GM19328 (cell line): ENCODE data around the gene CCDC6.
A peak's percentile ranks its signal among the peaks of the same experiment; 100 is the strongest.
"Not testable (repeated sequence)": the region's sequence is repeated elsewhere in the genome, so short reads cannot be mapped to it uniquely, and the experiment has no call there.

Experiments
- ATAC-seq: cut with Tn5 transposase; IDR thresholded peaks from one replicate; pipeline ENCODE4 v1.9.1; 2021; ENCODE audit warnings: mild to moderate bottlenecking, moderate library complexity; ENCODE audit not compliant: unreplicated experiment

Gene CCDC6

DNA sequence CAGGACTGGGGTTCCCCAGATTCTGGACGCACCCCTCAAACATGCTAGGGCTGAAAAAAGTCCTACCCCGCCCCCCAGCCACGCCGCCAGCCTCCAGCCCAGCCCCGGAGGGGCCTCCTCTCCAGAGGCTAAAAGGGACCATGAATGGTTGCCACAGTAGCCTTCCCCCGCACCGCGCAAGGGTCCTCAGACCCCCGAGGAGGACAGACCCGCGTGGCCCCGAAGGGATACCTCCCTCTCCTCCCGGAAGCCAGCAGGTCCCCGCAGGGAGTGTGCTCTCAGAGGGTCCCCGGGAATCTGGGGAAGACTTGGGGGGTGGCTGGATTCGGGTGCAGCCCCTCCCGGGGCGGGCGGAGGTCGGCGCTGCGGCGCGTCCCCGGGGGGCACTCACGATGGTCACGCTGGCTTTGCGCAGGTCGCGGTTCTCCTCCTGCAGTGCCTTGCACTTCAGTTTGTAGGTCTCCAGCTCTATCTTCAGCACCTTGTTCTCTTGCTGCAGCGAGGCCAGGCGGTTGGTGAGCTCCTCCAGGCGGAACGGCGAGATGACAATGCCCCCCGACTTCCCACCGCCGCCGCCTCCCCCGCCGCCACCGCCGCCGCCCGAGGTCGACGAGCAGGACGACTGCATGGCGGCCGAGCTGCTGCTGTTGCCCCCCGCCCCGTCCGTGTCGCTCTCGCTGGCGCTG lies 482 bp downstream of the CCDC6 start:
- no peak for ATAC-seq

DNA sequence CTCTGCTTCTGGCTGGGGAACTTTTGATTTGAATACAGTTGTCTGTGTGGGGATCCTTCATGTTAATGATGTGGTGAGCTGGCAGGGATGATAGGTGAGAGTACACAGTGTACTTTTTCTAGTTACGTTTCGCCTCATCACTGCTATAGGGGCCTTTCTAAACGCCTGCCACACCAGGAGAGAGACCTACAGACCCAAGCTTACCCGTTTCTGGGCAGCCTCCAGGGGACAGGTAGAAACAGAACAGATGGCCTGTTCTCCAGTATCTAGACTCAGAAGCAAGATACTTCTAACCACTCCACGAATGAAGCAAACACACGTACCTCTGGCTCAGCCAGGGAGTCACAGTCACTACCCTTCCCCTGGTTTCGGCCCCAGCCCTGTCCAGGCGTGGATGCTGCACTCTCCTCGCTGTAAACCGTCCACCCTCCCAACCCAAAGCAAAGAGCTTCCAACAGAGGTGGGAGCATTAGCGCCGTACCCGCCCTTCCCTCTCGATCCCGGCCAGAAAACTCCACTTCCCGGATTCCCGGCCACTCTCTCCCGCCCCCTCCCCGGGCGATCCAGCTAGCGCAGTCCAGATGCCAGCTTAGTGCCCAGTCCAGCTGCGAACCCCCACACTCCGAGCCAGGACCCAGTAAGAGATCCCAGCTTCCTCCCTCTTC lies 1.2 kb downstream of the CCDC6 start:
- ATAC-seq = peak; percentile 49

DNA sequence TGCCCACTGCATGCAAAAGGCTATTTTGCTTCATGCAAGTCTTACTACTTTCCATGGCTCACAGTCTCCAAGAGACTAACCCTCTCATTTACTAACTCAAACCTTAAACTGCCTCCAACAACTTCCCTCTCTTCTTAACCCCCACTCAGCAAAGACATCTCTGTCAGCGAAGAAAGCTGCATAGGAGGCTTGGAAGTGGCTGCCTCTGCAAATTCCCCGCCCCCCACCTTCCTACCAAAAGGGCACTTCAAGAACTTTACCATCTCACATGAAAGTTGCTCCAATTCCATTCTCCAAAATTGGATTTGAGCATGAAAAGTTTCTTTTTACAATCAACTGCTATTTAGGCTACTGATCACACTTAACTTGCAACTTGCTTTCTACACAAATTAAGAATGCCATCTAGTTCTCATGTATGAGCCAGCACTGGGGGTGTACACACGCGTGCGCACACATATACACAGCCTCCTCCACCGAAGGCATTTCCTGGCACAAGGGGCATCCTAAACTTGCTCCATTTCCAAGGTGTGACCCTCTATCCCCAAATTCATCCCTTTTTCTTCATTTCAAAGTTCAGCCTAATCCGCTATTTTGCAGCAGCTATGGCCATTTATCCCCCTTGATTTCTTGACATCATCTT lies 1.8 kb downstream of the CCDC6 start:
- no peak for ATAC-seq

DNA sequence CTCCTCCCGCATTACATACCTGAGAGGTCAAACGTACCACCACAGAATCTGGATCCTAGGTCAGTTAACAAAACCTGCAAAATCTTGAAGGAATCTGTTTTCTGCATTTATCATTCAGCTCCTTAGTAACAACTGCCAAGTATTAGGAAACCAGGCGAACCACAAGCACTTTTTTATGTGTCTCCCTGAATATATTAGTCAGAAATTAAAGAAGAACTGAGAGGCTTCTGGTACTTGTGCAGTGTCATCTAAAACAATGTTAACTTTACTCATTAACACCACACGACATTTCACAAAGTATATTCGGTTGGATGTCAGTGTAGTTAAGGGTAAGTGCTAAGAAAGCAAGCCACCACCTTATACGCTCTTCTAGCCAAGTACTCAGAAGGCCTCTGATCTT lies 2.5 kb downstream of the CCDC6 start:
- ATAC-seq = no peak

DNA sequence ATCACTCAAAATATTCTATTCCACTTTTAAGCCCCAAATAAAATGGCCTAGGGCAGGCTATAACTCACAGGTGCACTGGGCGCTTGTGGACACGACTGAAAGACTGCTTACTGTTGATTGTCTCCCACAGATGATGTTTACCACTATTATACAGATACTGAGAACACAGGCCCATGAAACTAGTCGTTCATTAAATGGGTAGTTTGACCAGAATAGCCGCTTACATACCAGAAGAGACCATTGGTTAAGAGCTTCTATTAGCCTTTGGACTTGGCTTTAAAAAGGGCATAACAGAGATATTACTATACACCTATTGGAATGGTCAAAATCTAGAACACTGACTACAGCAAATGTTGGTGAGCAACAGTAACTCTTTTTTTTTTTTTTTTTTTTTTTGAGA lies 4.3 kb downstream of the CCDC6 start:
- no peak for ATAC-seq

DNA sequence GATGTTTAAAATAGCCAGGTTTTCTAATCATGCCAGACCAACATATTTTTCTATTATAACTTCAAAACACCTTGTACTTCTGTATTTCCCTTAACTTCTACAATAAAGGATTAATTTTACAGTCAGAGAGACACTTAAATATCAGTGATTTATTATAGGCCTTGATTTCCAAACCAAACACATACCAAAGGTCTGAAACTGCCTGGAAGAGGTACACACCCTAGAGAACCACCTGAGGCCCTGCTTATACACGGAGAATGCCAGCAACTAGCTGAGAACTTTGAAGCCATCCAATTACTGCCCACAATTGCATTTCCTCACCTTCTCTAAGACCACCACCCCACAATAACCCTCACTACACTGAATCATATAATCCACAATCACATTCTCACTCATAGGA lies 4.9 kb downstream of the CCDC6 start:
- ATAC-seq = no peak

DNA sequence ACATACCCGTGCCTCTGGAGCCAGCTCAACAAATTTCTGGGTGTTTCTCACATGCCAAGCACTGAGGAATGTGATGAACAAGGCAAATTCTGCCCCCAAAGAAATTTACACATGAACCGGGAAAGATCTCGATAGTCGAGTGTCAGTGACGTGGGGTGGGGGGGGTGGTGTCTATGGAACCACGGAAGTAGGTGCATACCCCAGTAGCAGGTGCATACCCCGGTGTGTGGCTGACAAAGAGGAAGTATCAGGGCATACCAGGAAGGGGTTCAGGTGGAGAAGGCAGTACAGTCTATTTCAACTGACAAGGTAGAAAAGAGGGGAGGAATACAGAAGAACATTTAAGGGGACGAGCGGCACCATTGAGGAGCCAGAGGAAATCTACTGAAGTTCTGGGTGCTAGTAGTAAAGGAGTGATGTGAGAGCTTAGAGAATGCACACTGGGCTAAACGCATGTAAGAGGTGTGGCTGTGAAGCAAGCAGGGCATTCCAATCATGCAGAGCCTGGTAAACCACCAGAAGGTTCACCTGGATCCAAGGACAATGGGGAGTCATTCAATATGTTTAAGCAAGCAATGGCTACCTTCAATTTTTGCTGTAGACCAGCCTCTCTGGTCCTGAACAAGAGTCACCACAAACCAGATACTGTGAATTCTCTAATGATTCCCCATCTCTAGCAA lies 6.2 kb downstream of the CCDC6 start:
- ATAC-seq = no peak

DNA sequence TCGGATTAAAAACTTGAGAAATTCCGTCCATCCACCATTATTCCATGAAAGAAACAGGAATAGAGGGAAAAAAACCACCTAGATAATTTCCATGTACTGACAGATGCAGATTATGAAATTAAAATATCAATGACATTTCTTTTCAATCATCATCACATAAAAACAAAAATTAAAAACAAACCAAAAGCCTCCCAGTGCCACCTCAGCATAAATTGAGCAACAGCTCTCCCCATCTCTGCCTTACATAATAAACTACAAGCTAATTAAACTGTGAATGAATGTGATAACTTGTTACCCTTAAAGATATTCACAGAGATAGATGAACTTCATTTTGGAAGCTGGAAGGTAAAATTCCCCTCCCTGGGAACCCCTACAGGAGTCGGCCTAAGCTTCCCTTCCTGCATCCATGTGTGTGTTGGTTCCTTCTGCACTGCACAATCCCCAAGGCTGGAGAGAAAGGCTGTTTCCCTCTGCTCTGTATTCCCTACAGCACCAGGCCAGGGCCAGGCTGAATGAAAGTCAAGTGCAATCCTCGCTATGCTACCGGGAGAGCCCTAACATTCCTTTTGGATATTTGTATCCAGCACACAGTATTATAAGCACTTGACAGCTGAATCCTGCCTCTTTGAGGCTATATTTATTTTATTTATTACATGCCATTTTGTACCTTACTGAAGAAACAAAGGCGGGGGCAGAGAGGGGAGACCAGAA lies 8.1 kb downstream of the CCDC6 start:
- no peak for ATAC-seq

DNA sequence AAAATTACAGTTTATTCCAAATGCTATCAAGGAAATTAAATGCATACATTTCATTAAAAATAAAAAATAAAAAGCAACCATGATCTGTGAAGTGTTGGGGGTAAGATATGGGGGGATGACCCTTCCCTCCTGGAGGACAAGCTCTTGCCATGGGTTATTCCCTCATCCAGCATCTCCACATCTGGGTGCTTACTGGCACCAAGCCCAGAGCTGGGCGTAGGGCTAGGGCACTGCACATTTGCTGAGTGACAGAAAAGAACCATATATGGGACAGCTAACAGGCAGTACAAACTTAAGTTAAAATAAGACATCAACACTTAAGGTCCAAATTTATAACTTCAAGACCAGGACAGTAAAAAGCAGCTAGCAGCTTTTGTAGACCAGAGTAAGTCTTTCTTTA lies 10.2 kb downstream of the CCDC6 start:
- ATAC-seq = no peak

DNA sequence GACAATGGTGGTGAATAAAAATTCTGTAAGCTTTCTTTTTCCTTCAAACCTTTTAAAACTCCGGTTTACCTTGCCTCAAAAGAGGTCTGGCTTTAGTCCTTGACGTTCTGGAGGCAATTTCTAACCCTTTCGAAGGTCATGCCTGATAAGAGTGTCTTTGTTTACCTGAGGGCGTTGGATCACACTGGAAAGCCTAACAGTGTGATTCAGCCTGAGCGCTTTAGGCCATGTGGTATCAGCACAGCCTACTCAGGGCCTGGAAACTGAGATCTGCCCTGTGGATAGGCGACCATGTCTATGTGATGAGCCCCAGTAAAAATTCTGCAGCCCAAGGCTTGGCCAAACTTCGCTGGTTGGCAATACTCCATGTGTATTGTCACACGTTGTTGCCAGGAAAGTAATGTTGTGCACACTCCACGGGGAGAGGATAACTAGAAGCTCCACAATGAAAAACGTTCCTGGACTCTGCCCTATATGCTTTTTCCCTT lies 10.7 kb downstream of the CCDC6 start:
- ATAC-seq = no peak

DNA sequence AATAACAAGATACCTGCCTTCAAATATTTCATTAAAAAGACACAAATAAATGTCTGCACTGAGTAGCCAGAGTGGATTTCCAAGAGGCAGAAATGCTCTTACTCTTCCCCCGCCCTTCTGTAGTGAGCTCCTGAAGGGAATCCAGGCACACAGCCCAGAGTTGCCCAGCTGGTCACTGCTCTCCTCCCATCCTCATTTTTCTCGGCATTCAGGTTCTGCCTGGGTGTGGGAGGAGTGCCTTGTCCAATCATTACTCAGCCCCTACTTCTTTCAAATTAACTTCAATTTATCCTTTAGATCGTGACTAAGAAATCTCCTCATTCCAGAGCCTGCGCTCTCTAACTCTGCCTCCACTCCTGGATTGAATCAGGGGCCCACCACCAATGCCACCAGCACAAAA lies 12.2 kb downstream of the CCDC6 start:
- no peak for ATAC-seq

DNA sequence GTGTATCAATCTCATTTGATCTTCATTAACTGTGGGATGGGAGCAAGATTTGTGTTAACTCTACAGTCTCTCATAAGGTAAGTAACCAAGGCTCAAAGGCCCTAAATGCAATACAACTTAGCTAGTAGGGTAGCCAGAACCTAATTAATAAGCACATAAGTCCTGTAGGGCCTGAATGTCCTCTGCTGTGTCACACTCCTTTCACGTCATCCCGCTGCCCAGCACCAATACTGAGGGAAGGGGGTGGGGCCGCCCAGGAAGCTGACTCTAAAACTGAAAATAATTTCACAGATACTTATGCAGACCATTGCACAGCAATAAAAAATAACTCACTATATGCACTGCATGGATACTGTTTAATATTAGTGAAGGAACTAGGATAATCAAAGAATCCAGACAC lies 13.7 kb downstream of the CCDC6 start:
- no peak for ATAC-seq

DNA sequence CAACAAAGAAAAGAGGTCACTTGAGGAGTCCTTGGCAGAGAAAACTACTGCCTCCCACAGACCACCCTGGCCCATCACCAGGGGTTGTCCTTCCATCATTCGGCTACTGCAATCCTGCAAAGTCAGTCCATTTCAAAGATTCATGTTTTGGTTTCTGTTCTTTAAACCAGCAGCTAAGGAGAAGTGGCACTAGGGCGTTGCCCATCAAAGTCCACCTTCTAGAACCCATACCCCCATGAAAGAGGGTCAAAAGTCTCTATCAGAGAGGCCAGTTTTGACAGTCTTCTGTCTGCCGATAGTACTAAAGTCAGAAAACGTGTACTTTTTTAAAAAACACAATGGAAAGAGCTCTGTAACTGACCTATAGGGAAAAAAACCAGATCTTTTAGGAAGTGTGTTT lies 14.4 kb downstream of the CCDC6 start:
- no peak for ATAC-seq

DNA sequence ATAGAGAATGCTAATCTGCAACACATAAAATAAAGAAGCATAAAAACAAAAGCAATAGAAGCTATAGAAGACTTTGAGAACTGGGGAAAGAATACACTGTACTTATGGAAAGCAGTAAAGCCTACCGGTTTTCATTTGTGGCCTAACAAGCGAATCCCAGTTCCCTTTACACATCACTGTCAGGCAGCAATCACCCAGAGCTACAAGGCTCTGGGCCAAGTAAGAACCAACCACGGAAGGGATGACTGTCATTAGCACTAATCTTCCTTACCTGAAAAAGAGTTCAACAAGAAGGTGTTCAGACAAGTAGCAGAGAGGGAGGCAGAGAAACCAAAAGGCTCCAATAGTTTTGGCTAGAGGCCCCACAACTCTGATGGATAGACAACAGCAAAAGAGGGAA lies 15.0 kb downstream of the CCDC6 start:
- ATAC-seq = no peak

DNA sequence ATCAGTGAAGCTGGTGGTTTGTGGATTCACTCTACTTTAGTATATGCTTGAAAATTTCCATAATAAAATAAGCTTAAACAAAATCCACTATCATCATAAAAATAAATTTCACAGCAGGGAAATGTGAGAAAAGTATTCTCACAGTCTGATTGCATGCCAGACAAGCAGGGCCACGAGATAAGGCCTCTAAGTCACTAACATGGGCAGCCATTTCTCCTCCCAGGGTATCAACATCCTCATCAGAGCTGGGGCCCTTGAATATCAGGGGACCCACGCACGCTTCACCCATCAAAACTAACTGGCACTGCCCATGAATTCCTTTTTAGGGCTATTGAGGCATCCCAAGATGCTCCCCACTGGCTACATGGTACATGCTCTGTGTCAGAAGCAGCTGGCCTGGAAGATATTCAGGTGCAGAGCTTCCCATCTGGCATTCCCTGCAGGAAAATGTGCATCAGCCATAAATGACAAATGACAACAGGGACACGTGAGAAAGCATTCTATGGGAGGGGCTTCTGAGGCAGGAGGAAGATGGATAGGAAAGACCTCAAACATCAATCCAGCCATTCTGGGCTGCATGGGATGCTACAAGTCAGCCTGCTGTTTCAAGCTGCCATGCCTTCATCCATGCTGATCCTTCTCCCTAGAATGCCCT lies 17.4 kb downstream of the CCDC6 start:
- ATAC-seq = no peak

DNA sequence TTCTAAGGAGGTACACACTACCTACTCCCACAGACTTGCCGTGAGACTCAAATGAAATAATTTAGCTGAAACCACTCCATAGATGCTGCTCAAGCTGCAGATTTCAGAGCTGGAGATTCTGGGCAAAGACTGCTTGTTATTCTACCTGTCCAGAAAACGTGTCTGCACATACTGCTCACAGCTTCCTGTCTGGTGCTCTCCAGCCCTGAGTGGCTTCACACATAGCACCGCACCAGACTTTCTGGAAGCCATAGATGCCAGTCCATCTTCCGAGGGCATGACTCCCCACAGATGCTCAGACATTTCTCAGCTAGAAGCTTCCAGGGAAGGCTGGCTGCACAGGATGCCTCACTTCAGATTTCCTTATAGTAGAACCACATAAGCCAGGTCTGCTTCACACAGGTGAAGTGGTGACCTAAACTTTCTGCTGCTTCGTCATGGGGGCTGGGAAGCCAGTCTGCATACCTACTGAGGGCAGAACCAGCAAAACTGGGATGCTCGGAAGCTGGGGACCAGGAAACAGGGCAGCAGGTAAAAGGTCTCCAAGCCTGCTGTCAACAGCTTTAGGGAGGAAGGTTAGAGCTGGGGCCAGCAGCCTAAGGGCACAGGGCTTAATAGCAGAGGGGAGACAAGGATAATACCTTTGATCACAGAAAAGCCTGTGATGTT lies 18.2 kb downstream of the CCDC6 start:
- no peak for ATAC-seq

DNA sequence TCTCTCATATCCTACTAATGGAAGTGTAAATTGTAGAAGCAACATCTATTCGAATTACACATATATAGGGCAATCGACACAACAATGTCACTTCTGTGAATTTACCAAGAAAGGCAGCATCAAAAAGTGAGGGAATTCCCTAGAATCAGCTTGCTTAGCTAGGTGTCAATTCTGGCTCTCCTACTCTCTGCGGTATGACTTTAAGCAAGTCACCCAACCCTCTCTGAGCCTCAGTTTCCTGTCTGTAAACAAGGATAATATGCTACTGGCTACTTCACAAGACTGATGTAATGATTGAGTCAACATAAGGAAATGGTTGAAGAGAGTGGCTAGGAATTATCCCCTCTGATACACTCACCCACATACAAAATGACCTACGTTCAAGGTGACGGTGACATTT lies 19.4 kb downstream of the CCDC6 start:
- no peak for ATAC-seq

DNA sequence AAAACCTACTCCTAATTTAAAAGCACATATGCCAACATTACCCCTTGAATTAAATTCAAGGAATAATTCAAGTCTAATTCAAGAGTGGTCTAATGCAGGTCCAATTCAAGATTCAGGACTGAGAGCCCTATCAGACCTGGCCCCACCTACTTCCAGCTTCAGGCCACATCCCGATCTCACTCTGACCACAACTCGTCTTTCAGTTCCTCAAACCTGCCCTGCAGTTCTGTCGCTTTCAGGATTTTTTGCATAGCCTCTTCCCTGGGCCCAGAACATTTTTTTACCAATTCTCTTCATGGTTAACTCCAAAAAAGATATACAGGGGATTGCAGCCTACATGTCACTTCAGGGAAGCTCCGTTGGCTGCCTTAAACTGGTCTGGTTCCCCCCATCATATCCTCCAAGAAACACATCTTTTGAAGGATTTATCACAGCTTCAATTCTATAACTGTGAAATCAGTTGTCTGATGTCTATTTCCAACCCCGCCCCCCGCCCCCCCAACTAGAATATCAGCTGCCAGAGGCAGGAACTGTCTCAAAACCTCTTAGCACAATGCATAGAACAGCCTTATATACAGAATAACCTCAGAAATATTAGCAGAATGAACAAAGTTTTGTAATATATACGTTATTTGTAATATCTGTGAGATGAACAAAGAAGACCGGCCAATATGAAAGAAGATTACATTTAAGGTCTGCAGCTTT lies 20.8 kb downstream of the CCDC6 start:
- ATAC-seq = peak; percentile 87

DNA sequence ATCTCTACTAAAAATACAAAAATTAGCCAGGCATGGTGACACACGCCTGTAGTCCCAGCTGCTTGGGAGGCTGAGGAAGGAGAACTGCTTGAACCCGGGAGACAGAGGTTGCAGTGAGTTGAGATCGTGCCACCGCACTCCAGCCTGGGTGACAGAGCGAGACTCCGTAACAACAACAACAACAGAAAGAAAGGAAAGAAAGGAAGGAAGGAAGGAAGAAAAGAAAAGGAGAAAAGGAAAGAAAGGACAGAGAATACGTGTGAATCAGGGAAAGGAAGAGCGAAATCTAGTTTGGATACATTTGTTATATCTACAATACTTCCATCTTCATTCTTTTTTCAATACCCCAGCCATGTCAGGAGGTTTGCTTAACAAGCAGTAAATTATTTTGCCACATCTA lies 21.5 kb downstream of the CCDC6 start:
- not testable (repeated sequence) for ATAC-seq
